ENCODE results near the gene P2RX5. TPM values are rescaled to one million over a fixed set of nuclear protein-coding genes. Genes with fewer than 3 reads are reported as not detected.
A peak's percentile ranks its signal among the peaks of the same experiment; 100 is the strongest.

P2RX5 gene
- total and polyA plus RNA-seq, 2 donors (not counting 1 experiment from before 2014, with no cell fraction given): 0.79 to 0.99 TPM

- no peaks in the 10 kb centered on the region for H3K9me3 ChIP-seq (ENCODE audit: control insufficient read depth, insufficient read depth, low read depth, low read length)
- H3K36me3 ChIP-seq (ENCODE audit: control insufficient read depth, insufficient read depth, low read length): peaks cover 2% of the 10 kb centered on the region
- no peak overlapping the region for H3K9ac ChIP-seq (ENCODE audit: insufficient read depth, low read length)
- no peak overlapping the region for H3K4me3 ChIP-seq (replicated peaks in 1 of 4; ENCODE audit: control extremely low read depth in 1 of 4, insufficient read depth in 1 of 4, low read depth in 3 of 4, low read length in 4 of 4)
- no peak overlapping the region for H2AFZ ChIP-seq (ENCODE audit: low read length)
- H3K79me2 ChIP-seq (ENCODE audit: control insufficient read depth, insufficient read depth, low read length): peaks cover 36% of the 10 kb centered on the region
- no peak overlapping the region for H3K4me2 ChIP-seq (ENCODE audit: extremely low read depth, insufficient read depth, low read length)
- no peak for DNase-seq (ENCODE audit: low read depth in 2 of 2)
- peaks cover 8% of the 10 kb centered on the region for H3K4me1 ChIP-seq (ENCODE audit: control insufficient read depth, extremely low read depth, insufficient read depth, low read length)
- H3K27ac ChIP-seq (ENCODE audit: insufficient read depth, low read length): no peak overlapping the region
- TF ChIP-seq EZH2 (IDR thresholded peaks at IDR 0.05; ENCODE audit: low read length, missing control alignments): no peak
- TF ChIP-seq, protein P1, sequence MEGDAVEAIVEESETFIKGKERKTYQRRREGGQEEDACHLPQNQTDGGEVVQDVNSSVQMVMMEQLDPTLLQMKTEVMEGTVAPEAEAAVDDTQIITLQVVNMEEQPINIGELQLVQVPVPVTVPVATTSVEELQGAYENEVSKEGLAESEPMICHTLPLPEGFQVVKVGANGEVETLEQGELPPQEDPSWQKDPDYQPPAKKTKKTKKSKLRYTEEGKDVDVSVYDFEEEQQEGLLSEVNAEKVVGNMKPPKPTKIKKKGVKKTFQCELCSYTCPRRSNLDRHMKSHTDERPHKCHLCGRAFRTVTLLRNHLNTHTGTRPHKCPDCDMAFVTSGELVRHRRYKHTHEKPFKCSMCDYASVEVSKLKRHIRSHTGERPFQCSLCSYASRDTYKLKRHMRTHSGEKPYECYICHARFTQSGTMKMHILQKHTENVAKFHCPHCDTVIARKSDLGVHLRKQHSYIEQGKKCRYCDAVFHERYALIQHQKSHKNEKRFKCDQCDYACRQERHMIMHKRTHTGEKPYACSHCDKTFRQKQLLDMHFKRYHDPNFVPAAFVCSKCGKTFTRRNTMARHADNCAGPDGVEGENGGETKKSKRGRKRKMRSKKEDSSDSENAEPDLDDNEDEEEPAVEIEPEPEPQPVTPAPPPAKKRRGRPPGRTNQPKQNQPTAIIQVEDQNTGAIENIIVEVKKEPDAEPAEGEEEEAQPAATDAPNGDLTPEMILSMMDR (conservative IDR thresholded peaks at IDR 0.05 in 1 of 2, IDR thresholded peaks at IDR 0.05 in 1 of 2; ENCODE audit: low read depth in 1 of 2, low read length in 2 of 2): no peak
- no peaks in the 10 kb centered on the region for H4K20me1 ChIP-seq (ENCODE audit: control insufficient read depth, extremely low read depth, insufficient read depth, low read length)
- no peaks in the 10 kb centered on the region for H3K27me3 ChIP-seq (ENCODE audit: control insufficient read depth, insufficient read depth, low read length)
Measured at GRCh38 chr17:3727041-3727440, 31.1 kb upstream of the P2RX5 start.

DNA sequence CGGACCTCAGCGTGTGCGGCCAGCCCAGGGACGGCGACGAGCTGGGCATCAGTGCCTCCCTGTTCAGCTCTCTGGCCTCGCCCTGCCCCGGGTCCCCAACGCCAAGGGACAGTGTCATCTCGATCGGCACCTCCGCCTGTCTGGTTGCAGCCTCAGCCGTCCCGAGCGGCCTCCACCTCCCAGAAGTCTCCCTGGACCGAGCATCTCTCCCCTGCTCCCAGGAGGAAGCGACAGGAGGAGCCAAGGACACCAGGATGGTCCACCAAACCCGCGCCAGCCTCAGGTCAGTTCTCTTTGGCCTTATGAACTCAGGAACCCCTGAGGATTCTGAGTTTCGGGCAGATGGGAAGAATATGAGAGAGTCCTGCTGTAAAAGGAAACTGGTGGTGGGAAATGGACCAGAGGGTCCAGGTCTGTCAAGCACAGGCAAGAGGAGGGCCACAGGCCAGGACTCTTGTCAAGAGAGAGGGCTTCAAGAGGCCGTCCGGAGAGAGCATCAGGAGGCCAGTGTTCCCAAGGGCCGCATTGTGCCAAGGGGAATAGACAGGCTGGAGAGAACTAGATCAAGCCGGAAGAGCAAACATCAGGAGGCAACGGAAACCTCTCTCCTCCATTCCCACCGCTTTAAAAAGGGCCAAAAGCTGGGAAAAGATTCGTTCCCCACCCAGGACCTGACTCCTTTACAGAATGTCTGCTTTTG, 28.6 kb upstream of the P2RX5 start:
- no peak for DNase-seq (ENCODE audit: low read depth in 2 of 2)
- Histone ChIP-seq H4K20me1 (ENCODE audit: control insufficient read depth, extremely low read depth, insufficient read depth, low read length) (no peaks in the 10 kb centered on the region), H3K4me2 (ENCODE audit: extremely low read depth, insufficient read depth, low read length) (peak overlapping the region; percentile 76), H3K79me2 (ENCODE audit: control insufficient read depth, insufficient read depth, low read length) (peaks cover 36% of the 10 kb centered on the region), H3K9ac (ENCODE audit: insufficient read depth, low read length) (peak overlapping the region; percentile 64), H3K27ac (ENCODE audit: insufficient read depth, low read length) (peak overlapping the region; percentile 85), H3K9me3 (ENCODE audit: control insufficient read depth, insufficient read depth, low read depth, low read length) (no peaks in the 10 kb centered on the region), H3K36me3 (ENCODE audit: control insufficient read depth, insufficient read depth, low read length) (peaks cover 2% of the 10 kb centered on the region), H3K4me1 (ENCODE audit: control insufficient read depth, extremely low read depth, insufficient read depth, low read length) (peaks cover 11% of the 10 kb centered on the region), H3K27me3 (ENCODE audit: control insufficient read depth, insufficient read depth, low read length) (no peaks in the 10 kb centered on the region), H3K4me3 (replicated peaks in 1 of 4; ENCODE audit: control extremely low read depth in 1 of 4, insufficient read depth in 1 of 4, low read depth in 3 of 4, low read length in 4 of 4) (peak overlapping the region; percentile 68 to 97 (median 82)), H2AFZ (ENCODE audit: low read length) (peak overlapping the region; percentile 93)
- TF ChIP-seq EZH2 (IDR thresholded peaks at IDR 0.05; ENCODE audit: low read length, missing control alignments): no peak
- TF ChIP-seq, protein P1 (conservative IDR thresholded peaks at IDR 0.05 in 1 of 2, IDR thresholded peaks at IDR 0.05 in 1 of 2; ENCODE audit: low read depth in 1 of 2, low read length in 2 of 2): no peak

DNA sequence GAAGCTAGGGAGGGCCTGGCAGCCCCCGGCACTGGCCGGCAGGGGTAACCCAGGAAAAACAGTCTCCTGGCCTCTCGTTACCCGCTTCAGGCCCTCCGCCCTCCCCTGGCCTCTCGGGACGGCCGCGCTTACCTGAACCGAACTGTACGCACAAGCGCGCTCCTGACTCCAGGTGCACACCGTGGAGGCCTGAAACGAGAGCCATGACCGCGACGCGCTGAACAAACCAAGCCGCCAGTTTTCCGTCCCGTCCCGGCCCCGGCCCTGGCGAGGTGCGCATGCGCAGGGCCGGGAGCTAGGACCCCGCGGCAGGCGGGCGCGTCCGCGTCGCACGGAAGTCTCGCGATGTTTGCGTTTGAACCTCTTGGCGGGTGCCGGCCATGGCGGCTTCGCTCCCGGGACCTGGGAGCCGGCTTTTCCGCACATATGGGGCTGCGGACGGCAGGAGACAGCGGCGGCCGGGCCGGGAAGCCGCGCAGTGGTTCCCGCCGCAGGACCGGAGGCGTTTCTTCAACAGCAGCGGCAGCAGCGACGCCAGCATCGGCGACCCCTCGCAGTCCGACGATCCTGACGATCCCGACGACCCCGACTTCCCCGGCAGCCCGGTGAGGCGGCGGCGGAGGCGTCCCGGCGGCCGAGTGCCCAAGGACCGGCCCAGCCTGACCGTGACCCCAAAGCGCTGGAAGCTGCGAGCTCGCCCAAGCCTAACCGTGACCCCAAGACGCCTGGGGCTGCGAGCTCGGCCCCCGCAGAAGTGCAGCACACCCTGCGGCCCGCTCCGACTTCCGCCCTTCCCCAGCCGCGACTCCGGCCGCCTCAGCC, 27.8 kb upstream of the P2RX5 start, which contains the start of gene HASPIN:
TSS of gene HASPIN (plus strand) at position 348 of the 822 bp plus-strand sequence. CDS start at position 381, 33 bp downstream.
- H4K20me1 ChIP-seq (ENCODE audit: control insufficient read depth, extremely low read depth, insufficient read depth, low read length): no peaks in the 10 kb centered on the region
- peak within 1 kb of the TSS; percentile 76 for H3K4me2 ChIP-seq (ENCODE audit: extremely low read depth, insufficient read depth, low read length)
- H2AFZ ChIP-seq (ENCODE audit: low read length): peak within 1 kb of the TSS; percentile 94
- no peaks in the 10 kb centered on the region for H3K27me3 ChIP-seq (ENCODE audit: control insufficient read depth, insufficient read depth, low read length)
- H3K79me2 ChIP-seq (ENCODE audit: control insufficient read depth, insufficient read depth, low read length): peaks cover 38% of the 10 kb centered on the region
- peak within 1 kb of the TSS; percentile 85 for H3K27ac ChIP-seq (ENCODE audit: insufficient read depth, low read length)
- peak within 1 kb of the TSS; percentile 91 for H3K9ac ChIP-seq (ENCODE audit: insufficient read depth, low read length)
- H3K36me3 ChIP-seq (ENCODE audit: control insufficient read depth, insufficient read depth, low read length): peaks cover 3% of the 10 kb centered on the region
- TF ChIP-seq, protein P1 (conservative IDR thresholded peaks at IDR 0.05 in 1 of 2, IDR thresholded peaks at IDR 0.05 in 1 of 2; ENCODE audit: low read depth in 1 of 2, low read length in 2 of 2): peak; percentile 14 to 34
- TF ChIP-seq EZH2 (IDR thresholded peaks at IDR 0.05; ENCODE audit: low read length, missing control alignments): no peak
- peaks cover 14% of the 10 kb centered on the region for H3K4me1 ChIP-seq (ENCODE audit: control insufficient read depth, extremely low read depth, insufficient read depth, low read length)
- no peaks in the 10 kb centered on the region for H3K9me3 ChIP-seq (ENCODE audit: control insufficient read depth, insufficient read depth, low read depth, low read length)
- H3K4me3 ChIP-seq (replicated peaks in 1 of 4; ENCODE audit: control extremely low read depth in 1 of 4, insufficient read depth in 1 of 4, low read depth in 3 of 4, low read length in 4 of 4): peak within 1 kb of the TSS; percentile 77 to 97 (median 87)
- DNase-seq (ENCODE audit: low read depth in 2 of 2): peak; percentile 75 to 89
